ENCODE results near the gene HM13.

The HM13 gene

DNA sequence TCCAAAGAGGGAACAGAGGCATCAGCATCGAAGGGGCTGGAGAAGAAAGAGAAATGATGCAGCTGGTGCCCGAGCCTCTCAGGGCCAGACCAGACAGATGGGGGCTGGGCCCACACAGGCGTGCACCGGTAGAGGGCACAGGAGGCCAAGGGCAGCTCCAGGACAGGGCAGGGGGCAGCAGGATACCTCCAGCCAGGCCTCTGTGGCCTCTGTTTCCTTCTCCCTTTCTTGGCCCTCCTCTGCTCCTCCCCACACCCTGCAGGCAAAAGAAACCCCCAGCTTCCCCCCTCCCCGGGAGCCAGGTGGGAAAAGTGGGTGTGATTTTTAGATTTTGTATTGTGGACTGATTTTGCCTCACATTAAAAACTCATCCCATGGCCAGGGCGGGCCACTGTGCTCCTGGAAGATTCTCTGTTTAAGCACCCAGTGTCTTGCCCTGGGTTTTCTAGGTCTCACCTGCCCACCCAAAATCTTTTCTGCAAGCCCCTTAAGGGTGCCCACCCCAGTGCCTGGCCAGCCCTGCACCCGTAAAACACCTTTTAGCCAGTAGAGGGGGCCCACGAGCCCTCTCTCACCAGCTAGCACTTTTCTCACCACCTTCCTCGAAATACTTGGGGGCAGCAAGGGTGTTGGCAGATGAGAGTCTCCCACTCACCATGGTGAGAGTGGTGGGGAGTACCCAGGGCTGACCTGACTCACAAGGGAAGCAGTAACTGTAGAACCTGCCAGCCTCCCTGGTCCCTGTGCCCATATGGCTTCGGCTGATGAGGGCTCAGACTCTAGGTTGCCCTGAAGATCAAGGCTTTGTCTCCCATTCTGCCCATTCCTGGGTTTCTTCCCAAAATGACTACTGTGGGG, 55.1 kb downstream of the HM13 start:
- TF ChIP-seq, protein P1, sequence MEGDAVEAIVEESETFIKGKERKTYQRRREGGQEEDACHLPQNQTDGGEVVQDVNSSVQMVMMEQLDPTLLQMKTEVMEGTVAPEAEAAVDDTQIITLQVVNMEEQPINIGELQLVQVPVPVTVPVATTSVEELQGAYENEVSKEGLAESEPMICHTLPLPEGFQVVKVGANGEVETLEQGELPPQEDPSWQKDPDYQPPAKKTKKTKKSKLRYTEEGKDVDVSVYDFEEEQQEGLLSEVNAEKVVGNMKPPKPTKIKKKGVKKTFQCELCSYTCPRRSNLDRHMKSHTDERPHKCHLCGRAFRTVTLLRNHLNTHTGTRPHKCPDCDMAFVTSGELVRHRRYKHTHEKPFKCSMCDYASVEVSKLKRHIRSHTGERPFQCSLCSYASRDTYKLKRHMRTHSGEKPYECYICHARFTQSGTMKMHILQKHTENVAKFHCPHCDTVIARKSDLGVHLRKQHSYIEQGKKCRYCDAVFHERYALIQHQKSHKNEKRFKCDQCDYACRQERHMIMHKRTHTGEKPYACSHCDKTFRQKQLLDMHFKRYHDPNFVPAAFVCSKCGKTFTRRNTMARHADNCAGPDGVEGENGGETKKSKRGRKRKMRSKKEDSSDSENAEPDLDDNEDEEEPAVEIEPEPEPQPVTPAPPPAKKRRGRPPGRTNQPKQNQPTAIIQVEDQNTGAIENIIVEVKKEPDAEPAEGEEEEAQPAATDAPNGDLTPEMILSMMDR (IDR thresholded peaks at IDR 0.05; ENCODE audit: control extremely low read depth, extremely low read depth, low read depth, missing control alignments): peak; percentile 87
- peak; percentile 60 for DNase-seq (ENCODE audit: extremely low spot score)
- ChIA-PET CTCF (interaction anchor here (0.6 to 14.3 kb wide), 24 partner anchors 9 to 154 kb away, joined by 3 to 371 read pairs (median 5); partner anchors contain the start of genes BCL2L1 and ID1), POLR2A (interaction anchor here (0.6 to 1.1 kb wide), 2 partner anchors 21 to 495 kb away, joined by 3 to 4 read pairs; no protein-coding TSS in a partner anchor)

DNA sequence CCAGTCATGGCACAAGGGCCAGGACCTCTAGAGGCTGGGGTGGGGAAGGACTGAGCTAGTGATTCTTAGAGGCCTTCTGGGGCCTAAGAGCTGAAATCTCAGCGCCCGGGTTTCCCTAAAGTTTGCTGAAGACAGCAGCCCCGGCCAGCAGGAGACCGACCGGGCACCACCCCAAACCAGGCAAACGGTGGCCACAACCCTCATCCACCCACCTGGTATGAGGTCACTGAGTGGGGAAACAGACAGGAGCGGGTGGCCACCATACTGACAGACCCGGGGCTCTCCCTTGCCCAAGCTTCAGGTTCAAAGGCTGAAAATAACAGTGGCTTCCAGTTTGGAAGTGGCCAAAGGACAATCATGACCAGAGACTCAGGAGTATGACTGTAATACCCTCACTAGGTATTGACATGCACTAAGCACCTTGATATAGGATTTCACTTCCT, 55.8 kb downstream of the HM13 start:
- POLR2A ChIA-PET: interaction anchor here (0.6 to 1.1 kb wide), 2 partner anchors 21 to 494 kb away, joined by 3 to 4 read pairs; no protein-coding TSS in a partner anchor
- DNase-seq (ENCODE audit: extremely low spot score): no peak
- CTCF ChIA-PET: interaction anchor here (0.9 to 14.3 kb wide), 18 partner anchors 8 to 153 kb away, joined by 3 to 371 read pairs (median 6); partner anchors contain the start of genes BCL2L1 and ID1
- TF ChIP-seq, protein P1 (IDR thresholded peaks at IDR 0.05; ENCODE audit: control extremely low read depth, extremely low read depth, low read depth, missing control alignments): no peak

DNA sequence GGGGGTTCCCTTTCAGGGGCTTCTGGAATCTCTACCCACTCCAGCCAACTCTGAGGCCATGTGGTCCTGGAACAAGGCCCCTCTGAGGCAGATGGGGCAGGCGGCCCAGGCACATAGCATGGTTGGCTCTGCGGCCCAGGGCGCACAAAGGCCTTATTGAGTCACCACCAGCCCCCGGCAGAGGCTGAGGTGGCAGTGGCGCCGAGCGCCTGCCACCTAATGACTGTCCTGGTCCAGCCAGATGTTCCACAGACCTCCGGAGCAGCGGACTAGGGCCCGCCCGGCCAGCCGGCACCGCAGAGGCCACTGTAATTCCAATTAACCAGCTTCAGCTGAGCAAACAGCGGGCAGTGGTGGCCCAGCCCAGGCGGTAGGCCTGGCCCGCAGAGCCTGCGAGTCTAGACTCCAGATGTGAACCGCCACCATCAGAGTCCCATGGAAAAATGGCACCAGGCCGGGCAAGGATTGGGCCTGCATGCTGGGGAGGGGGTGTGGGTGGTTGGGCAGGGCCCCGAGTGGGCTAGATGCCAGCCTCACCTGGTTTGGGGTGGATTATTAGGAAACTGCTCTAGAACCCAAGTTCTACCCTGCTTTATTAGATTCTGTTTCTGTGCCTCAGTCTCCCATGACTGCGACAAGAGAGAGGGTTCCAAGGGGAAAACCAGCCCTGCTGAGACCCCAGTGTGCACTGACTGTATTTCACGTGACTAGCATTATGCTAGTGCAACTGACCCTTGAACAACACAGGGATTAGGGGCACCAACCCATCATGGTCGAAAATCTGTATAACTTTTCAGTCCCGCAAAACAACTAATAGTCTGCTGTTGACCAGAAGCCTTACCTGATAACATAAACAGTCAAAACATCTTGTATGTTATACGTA, 56.7 kb downstream of the HM13 start:
- ChIA-PET CTCF (interaction anchor here (1.1 to 14.3 kb wide), 9 partner anchors 14 to 153 kb away, joined by 3 to 371 read pairs (median 11); partner anchors contain the start of genes BCL2L1 and ID1), POLR2A (no interaction called here)
- no peak for DNase-seq (ENCODE audit: extremely low spot score)
- TF ChIP-seq, protein P1 (IDR thresholded peaks at IDR 0.05; ENCODE audit: control extremely low read depth, extremely low read depth, low read depth, missing control alignments): no peak

DNA sequence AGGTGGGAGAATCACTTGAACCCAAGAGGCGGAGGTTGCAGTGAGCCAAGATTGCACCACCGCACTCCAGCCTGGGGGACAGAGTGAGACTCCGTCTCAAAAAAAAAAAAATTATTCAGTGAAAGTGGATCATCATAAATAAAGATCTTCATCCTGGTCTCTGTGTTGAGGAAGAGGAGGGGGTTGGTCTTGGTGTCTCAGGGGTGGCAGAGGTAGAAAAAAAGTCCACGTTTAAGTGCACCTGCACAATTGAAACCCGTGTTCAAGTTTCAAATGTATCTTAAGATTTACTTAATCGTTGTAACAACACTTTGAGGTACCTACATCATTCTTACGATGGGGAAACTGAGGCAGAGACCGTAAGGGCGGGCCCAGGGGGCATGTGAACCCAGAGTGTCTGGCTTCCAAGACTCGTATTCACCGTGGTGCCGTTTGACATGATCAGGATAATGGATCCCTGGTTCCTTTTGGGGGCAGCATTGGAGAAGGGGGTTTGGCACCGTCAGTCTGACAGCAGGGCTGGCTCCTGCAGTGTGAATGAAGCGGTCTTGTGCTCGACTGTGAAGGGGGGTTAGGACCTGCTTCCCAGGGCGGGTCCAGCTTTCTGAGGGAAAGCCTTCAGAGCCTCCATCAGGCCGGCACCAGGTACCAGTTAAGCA, 57.9 kb downstream of the HM13 start:
- no peak for DNase-seq (ENCODE audit: extremely low spot score)
- ChIA-PET CTCF (interaction anchor here (1.1 to 14.3 kb wide), 7 partner anchors 15 to 152 kb away, joined by 3 to 371 read pairs (median 13); partner anchors contain the start of gene ID1), POLR2A (interaction anchor here (1.4 kb wide), 1 partner anchor 33 kb away, joined by 7 read pairs; the partner anchor contains the start of gene ID1)
- TF ChIP-seq, protein P1 (IDR thresholded peaks at IDR 0.05; ENCODE audit: control extremely low read depth, extremely low read depth, low read depth, missing control alignments): no peak

DNA sequence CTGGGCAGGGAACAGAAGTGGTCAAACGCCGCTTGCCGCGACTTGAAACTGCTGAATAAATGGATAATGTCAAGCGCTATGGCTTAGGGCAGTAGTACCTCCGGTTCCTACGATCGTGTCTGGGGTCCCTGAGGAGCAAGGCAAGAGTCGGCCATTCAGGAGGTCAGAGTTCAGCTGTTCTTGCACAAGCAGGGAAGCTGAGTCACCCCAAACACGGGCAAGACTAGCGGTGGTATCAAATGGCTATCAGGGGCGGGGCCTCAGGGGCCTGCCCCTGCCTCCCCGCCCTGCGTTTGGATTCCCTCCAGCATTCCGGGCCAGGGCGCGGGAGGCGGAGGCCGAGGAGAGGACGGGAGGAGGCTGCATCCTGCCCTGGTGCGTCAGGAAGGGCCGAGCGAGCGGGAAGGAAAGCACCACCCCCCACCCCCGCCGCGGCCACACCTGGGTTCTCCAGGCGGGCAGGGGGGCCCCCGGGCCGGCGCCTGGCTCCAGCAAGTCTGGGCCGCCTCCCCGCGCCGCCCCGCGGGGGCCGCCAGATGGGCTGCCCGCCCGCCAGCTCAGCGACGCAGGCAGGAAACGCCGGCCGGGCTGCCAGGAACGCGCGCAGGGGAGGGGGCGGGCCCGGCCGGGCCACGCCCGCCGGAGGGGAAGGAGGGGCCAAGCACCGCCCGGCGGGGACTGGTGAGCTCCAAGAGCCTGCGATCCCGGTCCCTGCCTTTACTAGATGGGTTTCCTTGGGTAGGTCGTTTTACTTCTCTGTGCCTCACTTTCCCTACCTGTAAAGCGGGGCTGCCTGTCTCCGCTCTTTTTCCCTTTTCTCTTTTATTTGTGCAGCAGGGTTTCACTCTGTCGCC, 58.7 kb downstream of the HM13 start:
- POLR2A ChIA-PET: interaction anchor here (0.6 to 1.4 kb wide), 6 partner anchors 10 to 227 kb away, joined by 4 to 7 read pairs (median 5); partner anchors contain the start of gene ID1
- TF ChIP-seq, protein P1 (IDR thresholded peaks at IDR 0.05; ENCODE audit: control extremely low read depth, extremely low read depth, low read depth, missing control alignments): no peak
- DNase-seq (ENCODE audit: extremely low spot score): peak; percentile 93
- CTCF ChIA-PET: interaction anchor here (0.8 to 14.3 kb wide), 9 partner anchors 14 to 151 kb away, joined by 3 to 371 read pairs (median 9); partner anchors contain the start of genes HM13 and ID1

Measured in GM10248 (cell line).